ENCODE measurements around the gene OVOL2. TPM values are rescaled to one million over a fixed set of nuclear protein-coding genes. Genes with fewer than 3 reads are reported as not detected.

OVOL2 gene
- total and polyA plus RNA-seq, 2 of the 4 experiments (the other 2 are of a cell fraction) = not detected

GRCh38 chr20:17990278-17990972 lies 67.3 kb downstream of the OVOL2 start:
- Histone ChIP-seq H3K36me3 (ENCODE audit: control insufficient read depth, insufficient read depth, low read length) (no peaks in the 10 kb centered on the region; the same call in 1 of the 2 replicates), H3K23ac (ENCODE audit: low read depth, low read length) (no peak overlapping the region), H2AK9ac (replicated peaks; ENCODE audit: low read depth, low read length, poor library complexity) (no peak overlapping the region), H2BK20ac (ENCODE audit: low read depth, low read length) (no peak overlapping the region), H3K4me1 (ENCODE audit: control insufficient read depth, insufficient read depth, low read length) (peaks cover 4% of the 10 kb centered on the region; the same call in 1 of the 2 replicates), H3K4me3 (ENCODE audit: insufficient read depth, low read depth, low read length) (no peak overlapping the region), H2AK5ac (ENCODE audit: low read depth, low read length) (no peak overlapping the region), H3K14ac (replicated peaks; ENCODE audit: low read depth, low read length) (no peak overlapping the region), H3K27me3 (ENCODE audit: control insufficient read depth, insufficient read depth, low read length) (no peaks in the 10 kb centered on the region), H3K4me2 (ENCODE audit: low read depth, low read length) (no peak overlapping the region; the same call in 1 of the 2 replicates), H3K18ac (ENCODE audit: low read depth, low read length) (no peak overlapping the region), H4K91ac (ENCODE audit: insufficient read depth, low read depth, low read length) (no peak overlapping the region), H3K9me1 (ENCODE audit: insufficient read depth, low read length) (0 out of 2 replicates have a peak, but pooled peaks cover 3% of the 10 kb centered on the region), H4K20me1 (ENCODE audit: insufficient read depth, low read length) (no peaks in the 10 kb centered on the region), H3K9me3 (ENCODE audit: control insufficient read depth, insufficient read depth, low read length) (no peaks in the 10 kb centered on the region), H3K27ac (ENCODE audit: insufficient read depth, low read length) (no peak overlapping the region), H4K5ac (ENCODE audit: low read depth, low read length) (no peak overlapping the region), H3K79me1 (ENCODE audit: low read depth in 1 of 2, low read length in 2 of 2) (no peaks in the 10 kb centered on the region; a peak in 2 of 4 replicates), H3K9ac (ENCODE audit: low read depth, low read length) (no peak overlapping the region), H3K4ac (ENCODE audit: low read depth, low read length) (no peak overlapping the region), H2AFZ (replicated peaks; ENCODE audit: low read length, poor library complexity) (no peak overlapping the region), H2BK5ac (ENCODE audit: low read depth, low read length, poor library complexity, severe bottlenecking) (no peak overlapping the region), H3K56ac (ENCODE audit: extremely low read depth, insufficient read depth, low read length) (no peak overlapping the region), H2BK15ac (ENCODE audit: low read depth, low read length) (no peak overlapping the region), H4K8ac (ENCODE audit: low read depth in 2 of 2, low read length in 2 of 2) (no peak overlapping the region), H2BK120ac (ENCODE audit: low read depth, low read length) (no peak overlapping the region)
- ChIA-PET CTCF (no interaction called here), POLR2A (ENCODE audit: unreplicated experiment) (no interaction called here)
- peak; percentile 97 for TF ChIP-seq CEBPB (IDR thresholded peaks at IDR 0.05; ENCODE audit: low read depth, low read length)
- no peak for TF ChIP-seq CTCF (conservative IDR thresholded peaks at IDR 0.05; ENCODE audit: low read depth, low read length)
- in situ Hi-C loops (cut with MboI; ENCODE audit: low sequenced_read_pairs) = loop anchor here (10.0 kb wide), 1 partner anchor 476 kb away; no protein-coding TSS in a partner anchor
- dilution Hi-C loops (cut with HindIII; ENCODE audit: low sequenced_read_pairs, unreplicated experiment) = no loop called here
- intact Hi-C loops (cut with micrococcal nuclease) = loop anchor here (2.0 kb wide), 1 partner anchor 18 kb away; no protein-coding TSS in a partner anchor
- ATAC-seq (ENCODE audit: low read depth) (peak; percentile 69), DNase-seq (peak; percentile 58)
- whole genome bisulfite sequencing, 2 experiments (ENCODE audit: extremely low coverage in 2 of 2, insufficient read length in 1 of 2) = no CpG with 5 or more reads among the region's 10 CpGs
- BruUV-seq (replicated peaks) = no TSS peak

Data from IMR-90 (cell line).